Ovary (tissue), 9 donors: ENCODE measurements around the gene DPEP3. TPM values are rescaled to one million over a fixed set of nuclear protein-coding genes. Genes with fewer than 3 reads are reported as not detected.
"Not testable (repeated sequence)": the region's sequence is repeated elsewhere in the genome, so short reads cannot be mapped to it uniquely, and the experiment has no call there.

Experiments
- DNase-seq, 5 donors: peaks; one replicate each; pipeline ENCODE4 v3.0.0-alpha.2; 2019 to 2020
- H3K27ac ChIP-seq, 2 donors: fragments of 200-600 bp; one replicate each; pipeline versions ENCODE4 v1.5.1 to v1.8.0; 2019 to 2022
- H3K27me3 ChIP-seq: fragments of 200-600 bp; one replicate; pipeline ENCODE4 v1.8.0; 2022
- H3K36me3 ChIP-seq: fragments of 200-600 bp; sonication (generic); one replicate; pipeline ENCODE4 v1.5.1; 2019
- H3K4me1 ChIP-seq: one replicate; pipeline ENCODE4 v1.8.1; 2013; ENCODE audit warnings: mild to moderate bottlenecking, moderate library complexity; ENCODE audit not compliant: insufficient read depth
- H3K4me3 ChIP-seq: fragments of 200-600 bp; sonication (generic); one replicate; pipeline ENCODE4 v1.5.1; 2017
- H3K9me3 ChIP-seq, 2 donors: fragments of 200-600 bp in 1 of 2; sonication (generic) in 1 of 2; one replicate each; pipeline versions ENCODE4 v1.5.1 to v1.8.1; 2013 to 2019; ENCODE audit warnings: mild to moderate bottlenecking in 1 of 2, moderate library complexity in 1 of 2
- EP300 ChIP-seq: sonication (generic); formaldehyde crosslinking; IDR thresholded peaks from one replicate; pipeline ENCODE4 v1.6.1; 2017; ENCODE audit warnings: antibody characterized with exemption
- POLR2A ChIP-seq: fragments of 450-650 bp; IDR thresholded peaks from one replicate; pipeline ENCODE4 v1.6.1; 2017; ENCODE audit warnings: antibody characterized with exemption, mild to moderate bottlenecking, moderate library complexity
- WGBS, 3 donors: extraction: QIAGEN DNeasy Blood & Tissue Kit in 1 of 3; methylation state at CpG; one replicate each; pipeline versions ENCODE4 v1.1.5 to v1.1.7; 2013 to 2017; 5-methylcytosine and 5-hydroxymethylcytosine counted together
- intact Hi-C, 4 donors: fragments of 100-400 bp; cut with DNase I; formaldehyde crosslinking; loops; one replicate each; pipeline versions ENCODE4 v1.11.0 to v1.15.1; 2022 to 2023
- polyA plus RNA-seq, 2 donors: library from polyadenylated mRNA; stranded (reverse); fragments of 200-250 nt in 1 of 2; fragments of 350-450 nt in 1 of 2; fragmentation: Illumina TruSeq in 1 of 2; extraction: RNeasy Lipid Tissue Mini Kit (QIAGEN cat#74804) in 1 of 2; gene quantifications; one replicate each; pipeline ENCODE4 v1.2.3, GENCODE V29; 2013 to 2014
- total RNA-seq, 7 donors: library from RNA; depleted of rRNA in 2 of 7; stranded (reverse); fragments of >200 nt in 2 of 7; fragmentation: NEBNext Ultra II Directional in 3 of 7; extraction: Animal tissue kit (Norgen Biotek cat#: 25700) in 3 of 7; gene quantifications; one replicate each; pipeline versions ENCODE4 v1.1.0 to v1.2.4, GENCODE V29; 2016 to 2023
- TF ChIP-seq, protein P1 (sequence below), 3 donors: fragments of 450-650 bp in 2 of 3; fragments of 200-600 bp in 1 of 3; IDR thresholded peaks; one replicate each; pipeline versions ENCODE4 v1.5.1 to v1.8.0; 2016 to 2022; ENCODE audit warnings: antibody characterized with exemption in 3 of 3, mild to moderate bottlenecking in 1 of 3
- donor health status: DM: no; HTN: no; CAD: no; lungs with moderate emphysema.
- donor health status: DM: no; HTN: no; CAD: no.
- donor health status: Bipolar disorder and iron deficiency.
- donor health status: DM: yes; HTN: yes; CAD: no.
- donor health status: DM: no; HTN: no; CAD: no.
- donor health status: DM: yes; HTN: yes; CAD: no.

The DPEP3 gene
- total and polyA plus RNA-seq, 9 donors: 0.05 to 0.23 TPM; not detected in 7

DNA sequence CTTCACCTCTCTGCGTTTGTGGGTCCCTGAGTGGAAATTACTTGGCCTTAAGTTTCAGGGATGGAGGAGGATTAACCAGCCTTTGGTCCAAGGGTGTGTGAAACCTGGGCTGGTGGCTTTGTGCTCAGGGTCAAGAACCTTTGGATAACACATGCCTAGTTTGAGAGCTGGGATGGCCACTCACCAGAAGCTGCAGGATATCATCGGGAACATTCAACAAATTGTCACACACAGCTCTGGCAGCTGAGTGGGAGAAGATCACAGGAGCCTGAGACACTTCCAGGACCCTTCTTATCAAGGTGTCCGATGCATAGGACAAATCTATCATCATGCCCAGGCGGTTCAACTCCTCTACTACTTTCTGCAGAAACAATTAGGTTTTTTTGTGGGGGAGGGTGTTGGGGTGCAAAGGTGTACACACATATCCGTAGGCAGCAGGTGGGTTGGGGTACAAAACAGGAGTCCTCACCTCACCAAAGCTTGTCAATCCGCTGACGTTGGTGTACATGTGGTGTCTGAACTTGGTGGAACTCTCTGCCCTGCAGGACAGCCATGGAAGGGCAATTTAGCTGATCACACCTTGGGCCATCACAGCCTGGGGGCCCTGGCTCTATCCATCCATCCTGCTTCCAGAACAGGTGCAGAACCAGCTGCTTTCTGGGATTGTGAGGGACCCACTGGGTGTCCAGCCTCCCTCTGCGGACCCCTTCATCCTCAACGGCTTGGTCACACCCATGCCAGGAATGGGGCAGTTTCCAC, 2.7 kb downstream of the DPEP3 start:
- no peak for DNase-seq
- TF ChIP-seq, protein P1, sequence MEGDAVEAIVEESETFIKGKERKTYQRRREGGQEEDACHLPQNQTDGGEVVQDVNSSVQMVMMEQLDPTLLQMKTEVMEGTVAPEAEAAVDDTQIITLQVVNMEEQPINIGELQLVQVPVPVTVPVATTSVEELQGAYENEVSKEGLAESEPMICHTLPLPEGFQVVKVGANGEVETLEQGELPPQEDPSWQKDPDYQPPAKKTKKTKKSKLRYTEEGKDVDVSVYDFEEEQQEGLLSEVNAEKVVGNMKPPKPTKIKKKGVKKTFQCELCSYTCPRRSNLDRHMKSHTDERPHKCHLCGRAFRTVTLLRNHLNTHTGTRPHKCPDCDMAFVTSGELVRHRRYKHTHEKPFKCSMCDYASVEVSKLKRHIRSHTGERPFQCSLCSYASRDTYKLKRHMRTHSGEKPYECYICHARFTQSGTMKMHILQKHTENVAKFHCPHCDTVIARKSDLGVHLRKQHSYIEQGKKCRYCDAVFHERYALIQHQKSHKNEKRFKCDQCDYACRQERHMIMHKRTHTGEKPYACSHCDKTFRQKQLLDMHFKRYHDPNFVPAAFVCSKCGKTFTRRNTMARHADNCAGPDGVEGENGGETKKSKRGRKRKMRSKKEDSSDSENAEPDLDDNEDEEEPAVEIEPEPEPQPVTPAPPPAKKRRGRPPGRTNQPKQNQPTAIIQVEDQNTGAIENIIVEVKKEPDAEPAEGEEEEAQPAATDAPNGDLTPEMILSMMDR (IDR thresholded peaks at IDR 0.05): no peak
- TF ChIP-seq EP300 (no peak), POLR2A (no peak)
- Histone ChIP-seq H3K9me3 (no peaks in the 10 kb centered on the region), H3K27ac (no peak overlapping the region), H3K4me1 (no peaks in the 10 kb centered on the region), H3K27me3 (no peaks in the 10 kb centered on the region), H3K4me3 (no peak overlapping the region), H3K36me3 (no peaks in the 10 kb centered on the region)
- intact Hi-C loops: no loop called here
- WGBS, 3 donors: 77 to 80% (median 79%) methylated on average over 9 of the region's 9 CpGs

DNA sequence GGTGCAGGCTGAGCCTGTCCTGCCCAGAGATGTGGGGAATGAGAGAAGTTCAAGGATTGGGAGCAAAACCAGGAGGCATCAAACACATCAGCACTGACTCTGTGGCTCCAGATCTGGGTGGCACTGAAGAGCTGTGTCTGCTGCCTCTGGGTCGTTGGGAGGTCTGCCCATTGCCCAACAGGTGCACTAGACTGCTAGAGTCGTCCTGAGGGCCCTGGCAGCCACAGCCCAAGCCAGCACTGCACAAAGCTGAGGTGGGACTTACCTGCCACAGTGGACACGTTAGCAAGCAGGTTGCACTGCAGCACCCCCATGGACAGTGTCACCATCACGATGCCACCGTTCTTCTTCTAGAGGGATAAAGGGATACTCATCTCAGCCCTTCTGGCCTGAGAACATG, 3.3 kb downstream of the DPEP3 start:
- Histone ChIP-seq H3K27me3 (no peaks in the 10 kb centered on the region), H3K4me1 (no peaks in the 10 kb centered on the region), H3K36me3 (no peaks in the 10 kb centered on the region), H3K27ac (no peak overlapping the region), H3K9me3 (no peaks in the 10 kb centered on the region), H3K4me3 (no peak overlapping the region)
- WGBS, 3 donors: 65 to 80% (median 65%) methylated on average over 4 to 5 of the region's 5 CpGs
- intact Hi-C loops: no loop called here
- DNase-seq: no peak
- TF ChIP-seq, protein P1 (IDR thresholded peaks at IDR 0.05): no peak
- TF ChIP-seq EP300: no peak
- no peak for TF ChIP-seq POLR2A

DNA sequence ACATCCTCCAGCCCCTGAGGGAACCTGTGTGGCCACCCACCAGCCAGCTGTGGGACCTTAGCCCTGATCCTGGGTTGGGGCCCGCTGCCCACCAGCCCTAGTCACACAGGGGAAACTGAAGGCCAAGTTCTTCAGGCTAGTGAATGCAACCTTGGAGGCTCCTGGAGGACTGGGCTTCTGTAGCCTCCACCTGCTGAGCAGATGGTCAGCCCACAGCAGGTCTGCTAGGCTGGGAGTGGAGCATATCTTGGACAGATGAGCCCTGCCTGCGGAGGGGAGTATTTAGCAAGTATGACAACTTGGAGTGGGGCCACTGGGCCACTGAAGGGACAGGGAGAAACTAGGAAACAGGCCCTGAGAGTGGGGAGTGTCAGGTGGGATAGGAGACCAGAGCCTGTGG, 4.1 kb downstream of the DPEP3 start:
- Histone ChIP-seq H3K9me3 (no peaks in the 10 kb centered on the region), H3K36me3 (no peaks in the 10 kb centered on the region), H3K4me1 (no peaks in the 10 kb centered on the region), H3K27ac (no peak overlapping the region), H3K27me3 (no peaks in the 10 kb centered on the region), H3K4me3 (no peak overlapping the region)
- TF ChIP-seq EP300: no peak
- TF ChIP-seq, protein P1 (IDR thresholded peaks at IDR 0.05): no peak
- no peak for TF ChIP-seq POLR2A
- 88 to 97% (median 88%) methylated on average over 2 of the region's 2 CpGs for WGBS, 3 donors
- intact Hi-C loops: no loop called here
- DNase-seq: no peak

DNA sequence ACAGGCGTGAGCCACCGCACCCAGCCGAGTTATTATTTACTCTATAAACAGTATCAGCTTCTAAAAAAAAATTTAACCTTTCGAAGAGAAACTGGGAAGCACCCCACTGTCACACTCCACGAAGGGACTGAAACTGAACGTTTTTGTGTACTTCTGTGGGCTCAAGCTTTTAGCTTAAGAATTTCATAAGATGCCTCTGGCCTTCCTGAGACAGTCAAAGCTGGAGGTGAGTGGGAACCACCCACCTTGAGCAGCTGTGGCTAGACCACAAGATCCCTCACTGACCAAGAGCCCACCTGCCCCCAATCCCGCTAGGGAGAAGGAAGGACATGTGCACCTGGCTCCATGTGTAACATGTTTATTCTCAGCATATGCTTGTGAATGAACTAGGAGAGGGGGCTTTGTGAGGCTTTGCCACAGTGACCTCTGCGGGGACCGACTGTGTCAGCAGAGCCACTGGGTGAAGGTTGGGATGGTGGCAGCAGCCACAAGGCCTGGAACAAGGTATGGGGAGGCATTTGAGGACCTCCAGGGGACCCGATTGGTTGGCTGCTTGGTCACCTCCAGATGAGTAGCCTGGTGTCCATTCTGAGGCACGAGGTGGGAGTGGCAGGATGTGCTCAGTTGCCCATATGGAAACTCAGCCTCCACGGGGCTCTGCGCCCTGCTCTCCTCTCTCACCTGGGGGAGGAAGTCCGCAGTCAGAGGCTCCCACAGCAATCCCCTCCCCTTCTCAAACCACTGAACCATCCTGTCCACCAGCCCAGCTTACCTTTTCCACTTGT, 4.8 kb downstream of the DPEP3 start:
- intact Hi-C loops: no loop called here
- Histone ChIP-seq H3K36me3 (no peaks in the 10 kb centered on the region), H3K9me3 (no peaks in the 10 kb centered on the region), H3K4me3 (no peak overlapping the region), H3K27me3 (no peaks in the 10 kb centered on the region), H3K4me1 (no peaks in the 10 kb centered on the region), H3K27ac (no peak overlapping the region)
- 61 to 76% (median 64%) methylated on average over 14 of the region's 14 CpGs for WGBS, 3 donors
- no peak for DNase-seq
- no peak for TF ChIP-seq POLR2A
- TF ChIP-seq, protein P1 (IDR thresholded peaks at IDR 0.05): no peak
- TF ChIP-seq EP300: no peak

DNA sequence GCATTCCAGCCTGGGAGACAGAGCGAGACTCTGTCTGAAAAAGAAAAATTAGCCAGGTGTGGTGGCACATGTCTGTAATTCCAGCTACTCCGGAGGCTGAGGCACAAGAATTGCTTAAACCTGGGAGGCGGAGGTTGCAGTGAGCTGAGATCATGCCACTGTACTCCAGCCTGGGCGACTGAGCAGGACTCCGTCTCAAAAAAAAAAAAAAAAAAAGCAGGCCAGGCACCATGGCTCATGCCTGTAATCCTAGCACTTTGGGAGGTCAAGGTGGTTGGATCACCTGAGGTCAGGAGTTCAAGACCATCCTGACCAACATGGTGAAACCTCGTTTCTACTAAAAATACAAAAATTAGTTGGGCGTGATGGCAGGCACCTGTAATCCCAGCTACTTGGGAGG, 8.0 kb downstream of the DPEP3 start:
- intact Hi-C loops, H3K36me3 ChIP-seq, H3K27ac ChIP-seq, DNase-seq, H3K27me3 ChIP-seq, H3K9me3 ChIP-seq, H3K4me3 ChIP-seq, H3K4me1 ChIP-seq: not testable (repeated sequence)
- WGBS, 3 donors: 82 to 85% (median 85%) methylated on average over 7 of the region's 7 CpGs
